ENCODE results near the gene PLCB4. TPM values are rescaled to one million over a fixed set of nuclear protein-coding genes. Genes with fewer than 3 reads are reported as not detected.
A peak's percentile ranks its signal among the peaks of the same experiment; 100 is the strongest.

PLCB4 gene
- total RNA-seq, 1 donor from 2014 or later, result 10.5 TPM

DNA sequence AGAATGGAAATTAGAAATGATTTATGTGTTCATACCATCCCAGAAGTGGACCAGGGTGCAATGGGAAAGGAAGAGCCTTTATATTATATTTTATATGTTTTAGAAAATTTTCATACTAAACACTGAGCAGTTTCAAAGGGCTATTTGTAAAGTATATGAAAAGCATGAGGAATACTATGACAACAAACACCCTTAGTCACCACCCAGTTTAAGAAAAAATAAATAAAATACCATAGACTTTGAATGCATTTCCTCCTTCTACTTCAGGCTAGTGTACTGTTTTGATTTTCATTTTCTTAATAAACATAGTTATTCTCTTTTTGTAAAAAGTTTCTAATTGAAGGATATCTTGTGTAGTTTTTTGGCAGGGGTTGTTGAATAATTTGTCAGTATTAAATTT is 191.1 kb downstream of the PLCB4 start:
- peaks cover 39% of the 10 kb centered on the region for H3K4me1 Mint-ChIP-seq (ENCODE audit: unreplicated experiment)
- no peaks in the 10 kb centered on the region for H3K36me3 Mint-ChIP-seq (ENCODE audit: low read depth, unreplicated experiment)
- H3K4me3 Mint-ChIP-seq (ENCODE audit: unreplicated experiment), result no peak overlapping the region
- DNase-seq (ENCODE audit: low spot score), result no peak
- TF ChIP-seq, protein P1, sequence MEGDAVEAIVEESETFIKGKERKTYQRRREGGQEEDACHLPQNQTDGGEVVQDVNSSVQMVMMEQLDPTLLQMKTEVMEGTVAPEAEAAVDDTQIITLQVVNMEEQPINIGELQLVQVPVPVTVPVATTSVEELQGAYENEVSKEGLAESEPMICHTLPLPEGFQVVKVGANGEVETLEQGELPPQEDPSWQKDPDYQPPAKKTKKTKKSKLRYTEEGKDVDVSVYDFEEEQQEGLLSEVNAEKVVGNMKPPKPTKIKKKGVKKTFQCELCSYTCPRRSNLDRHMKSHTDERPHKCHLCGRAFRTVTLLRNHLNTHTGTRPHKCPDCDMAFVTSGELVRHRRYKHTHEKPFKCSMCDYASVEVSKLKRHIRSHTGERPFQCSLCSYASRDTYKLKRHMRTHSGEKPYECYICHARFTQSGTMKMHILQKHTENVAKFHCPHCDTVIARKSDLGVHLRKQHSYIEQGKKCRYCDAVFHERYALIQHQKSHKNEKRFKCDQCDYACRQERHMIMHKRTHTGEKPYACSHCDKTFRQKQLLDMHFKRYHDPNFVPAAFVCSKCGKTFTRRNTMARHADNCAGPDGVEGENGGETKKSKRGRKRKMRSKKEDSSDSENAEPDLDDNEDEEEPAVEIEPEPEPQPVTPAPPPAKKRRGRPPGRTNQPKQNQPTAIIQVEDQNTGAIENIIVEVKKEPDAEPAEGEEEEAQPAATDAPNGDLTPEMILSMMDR (IDR thresholded peaks at IDR 0.05; ENCODE audit: unreplicated experiment), result no peak
- no peak overlapping the region for H3K27ac Mint-ChIP-seq (ENCODE audit: unreplicated experiment)
- no peaks in the 10 kb centered on the region for H3K27me3 Mint-ChIP-seq (ENCODE audit: unreplicated experiment)
- no peaks in the 10 kb centered on the region for H3K9me3 Mint-ChIP-seq (ENCODE audit: unreplicated experiment)

DNA sequence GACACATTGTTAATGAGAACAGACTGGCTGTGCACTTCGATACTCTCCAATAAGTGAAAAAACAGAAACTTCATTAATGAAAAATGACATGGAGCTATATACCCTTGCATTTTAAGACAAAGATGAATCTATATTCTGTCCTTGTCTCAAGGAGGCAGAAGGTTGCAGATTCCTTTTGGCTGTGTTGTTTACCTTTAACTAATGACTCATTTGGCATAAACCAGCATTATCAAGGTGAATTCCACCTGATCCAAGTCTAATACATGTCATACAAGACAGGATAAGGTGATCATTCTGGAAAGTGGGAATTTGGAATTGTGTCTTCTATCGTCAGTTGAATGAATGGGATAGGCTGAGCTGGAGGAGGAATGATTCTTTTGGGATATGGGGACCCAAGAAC is 192.9 kb downstream of the PLCB4 start:
- no peak for DNase-seq (ENCODE audit: low spot score)
- H3K27ac Mint-ChIP-seq (ENCODE audit: unreplicated experiment), result peak overlapping the region; percentile 2

DNA sequence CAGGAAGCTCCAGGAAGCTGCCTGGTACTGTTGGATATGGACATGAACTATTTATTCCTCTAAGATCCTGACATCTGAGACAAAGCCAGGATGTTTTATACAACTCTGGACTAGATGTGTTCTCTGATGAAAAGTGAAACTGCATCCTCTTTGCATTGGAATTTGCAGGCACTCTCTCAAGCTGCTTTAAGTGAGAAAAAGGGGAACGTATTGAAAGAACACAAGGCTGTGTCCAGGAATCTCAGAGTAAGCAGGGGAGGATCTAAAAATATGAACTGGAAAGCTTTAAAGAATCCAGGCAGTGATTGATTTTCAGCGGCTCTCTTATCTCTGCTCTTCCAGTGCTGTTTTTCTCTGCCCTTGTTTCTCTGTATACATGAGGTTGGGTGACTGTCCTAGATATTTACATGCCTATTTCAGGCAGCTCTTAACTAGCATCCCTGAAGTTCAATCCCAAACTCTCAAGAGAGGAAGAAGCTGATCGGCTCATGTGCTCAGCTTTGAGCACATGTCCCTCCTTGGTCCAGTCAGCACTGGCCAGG is 193.8 kb downstream of the PLCB4 start:
- Mint-ChIP-seq H3K36me3 (ENCODE audit: low read depth, unreplicated experiment) (no peaks in the 10 kb centered on the region), H3K4me1 (ENCODE audit: unreplicated experiment) (peaks cover 37% of the 10 kb centered on the region), H3K4me3 (ENCODE audit: unreplicated experiment) (no peak overlapping the region), H3K27me3 (ENCODE audit: unreplicated experiment) (no peaks in the 10 kb centered on the region), H3K9me3 (ENCODE audit: unreplicated experiment) (no peaks in the 10 kb centered on the region), H3K27ac (ENCODE audit: unreplicated experiment) (no peak overlapping the region)
- TF ChIP-seq, protein P1 (IDR thresholded peaks at IDR 0.05; ENCODE audit: unreplicated experiment), result no peak
- no peak for DNase-seq (ENCODE audit: low spot score)

More for the DNA sequence above, 192.9 kb downstream of the PLCB4 start:
- Mint-ChIP-seq H3K4me3 (ENCODE audit: unreplicated experiment) (no peak overlapping the region), H3K9me3 (ENCODE audit: unreplicated experiment) (no peaks in the 10 kb centered on the region), H3K27me3 (ENCODE audit: unreplicated experiment) (no peaks in the 10 kb centered on the region), H3K36me3 (ENCODE audit: low read depth, unreplicated experiment) (no peaks in the 10 kb centered on the region), H3K4me1 (ENCODE audit: unreplicated experiment) (peaks cover 37% of the 10 kb centered on the region)
- TF ChIP-seq, protein P1 (IDR thresholded peaks at IDR 0.05; ENCODE audit: unreplicated experiment), result no peak

DNA sequence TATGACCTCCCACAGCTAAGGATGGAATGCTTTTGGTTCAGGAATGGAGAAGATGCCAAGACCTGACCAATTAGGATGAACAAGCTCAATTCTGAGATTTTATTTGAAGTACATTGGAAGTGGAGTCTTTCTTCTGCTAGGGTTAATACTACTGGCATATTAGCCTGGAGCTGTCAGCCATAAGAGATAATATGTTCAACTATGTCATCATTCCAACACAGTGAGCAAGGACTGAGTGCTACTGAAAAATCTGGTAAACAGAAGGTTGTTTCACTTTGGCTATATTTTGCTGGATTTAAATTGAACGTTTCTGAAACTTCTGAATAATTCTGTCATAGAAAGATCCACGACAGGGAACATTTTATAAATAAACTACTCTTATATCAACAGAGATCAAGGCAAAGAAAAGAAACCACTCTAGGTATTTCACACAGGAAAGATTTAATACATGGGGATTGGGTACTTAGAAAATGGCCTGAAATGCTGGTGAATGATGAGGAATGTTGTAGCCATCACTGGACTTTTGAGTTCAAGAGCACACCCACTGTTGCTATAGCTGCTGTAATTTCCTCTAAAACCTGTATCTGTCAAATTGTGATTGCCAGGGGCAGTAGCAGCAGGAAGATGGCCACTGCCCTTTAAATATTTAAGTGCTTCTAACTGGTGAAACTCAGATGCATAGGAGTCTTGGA is 200.5 kb downstream of the PLCB4 start:
- TF ChIP-seq, protein P1 (IDR thresholded peaks at IDR 0.05; ENCODE audit: unreplicated experiment), result no peak
- DNase-seq (ENCODE audit: low spot score), result no peak
- Mint-ChIP-seq H3K27ac (ENCODE audit: unreplicated experiment) (no peak overlapping the region), H3K36me3 (ENCODE audit: low read depth, unreplicated experiment) (no peaks in the 10 kb centered on the region), H3K4me1 (ENCODE audit: unreplicated experiment) (peaks cover 15% of the 10 kb centered on the region), H3K9me3 (ENCODE audit: unreplicated experiment) (no peaks in the 10 kb centered on the region), H3K4me3 (ENCODE audit: unreplicated experiment) (no peak overlapping the region), H3K27me3 (ENCODE audit: unreplicated experiment) (peaks cover 3% of the 10 kb centered on the region)

DNA sequence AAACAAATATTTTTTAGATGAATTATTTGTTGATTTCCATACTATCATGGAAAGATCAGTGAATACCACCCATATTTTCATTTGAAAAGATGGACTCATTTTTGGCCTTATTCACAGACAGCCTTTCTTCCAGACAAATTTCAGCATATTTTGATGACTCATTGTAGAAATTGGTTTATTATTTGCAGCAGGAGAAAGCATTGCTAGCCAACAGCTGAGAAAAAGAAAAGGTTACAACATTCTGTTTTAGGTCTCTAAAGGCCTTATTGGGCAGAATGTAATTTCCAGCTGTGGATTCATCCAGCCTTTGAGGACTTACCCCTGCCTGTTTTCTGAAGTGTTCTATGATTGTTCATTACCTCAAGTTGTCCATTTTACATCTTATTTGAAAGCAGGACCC is 201.9 kb downstream of the PLCB4 start:
- TF ChIP-seq, protein P1 (IDR thresholded peaks at IDR 0.05; ENCODE audit: unreplicated experiment), result no peak
- Mint-ChIP-seq H3K4me1 (ENCODE audit: unreplicated experiment) (peaks cover 17% of the 10 kb centered on the region), H3K4me3 (ENCODE audit: unreplicated experiment) (no peak overlapping the region), H3K27ac (ENCODE audit: unreplicated experiment) (no peak overlapping the region), H3K36me3 (ENCODE audit: low read depth, unreplicated experiment) (peaks cover 3% of the 10 kb centered on the region), H3K27me3 (ENCODE audit: unreplicated experiment) (peaks cover 3% of the 10 kb centered on the region), H3K9me3 (ENCODE audit: unreplicated experiment) (no peaks in the 10 kb centered on the region)
- no peak for DNase-seq (ENCODE audit: low spot score)

Measured in endothelial cell (in vitro differentiated cells).